OCI-LY1 (cell line): Measurements from ENCODE around the gene IL36G.

Experiments used
- CTCF ChIP-seq: fragments of 200-600 bp; sonication (generic), shearing (Covaris generic); IDR thresholded peaks from 2 replicates; pipeline ENCODE4 v1.5.1; 2017; ENCODE audit warnings: mild to moderate bottlenecking, antibody characterized with exemption, low read length, moderate library complexity, mixed read lengths
- EZH2 ChIP-seq: fragments of 200-600 bp; sonication (generic), shearing (Covaris generic); IDR thresholded peaks from 2 replicates; pipeline ENCODE4 v1.8.0; 2017; ENCODE audit warnings: borderline replicate concordance, mixed run types, mild to moderate bottlenecking, antibody characterized with exemption, low read length, moderate library complexity, mixed read lengths

- no peak for TF ChIP-seq CTCF
- no peak for TF ChIP-seq EZH2
Observed at GRCh38 chr2:113025737-113026136, 47.9 kb downstream of the IL36G start.
